ENCODE measurements around the gene PFKP. TPM values are rescaled to one million over a fixed set of nuclear protein-coding genes. Genes with fewer than 3 reads are reported as not detected.
A peak's percentile ranks its signal among the peaks of the same experiment; 100 is the strongest.

The PFKP gene
- polyA plus RNA-seq, 5 donors, result 6.3 to 10.6 (median 9.3) TPM

DNA sequence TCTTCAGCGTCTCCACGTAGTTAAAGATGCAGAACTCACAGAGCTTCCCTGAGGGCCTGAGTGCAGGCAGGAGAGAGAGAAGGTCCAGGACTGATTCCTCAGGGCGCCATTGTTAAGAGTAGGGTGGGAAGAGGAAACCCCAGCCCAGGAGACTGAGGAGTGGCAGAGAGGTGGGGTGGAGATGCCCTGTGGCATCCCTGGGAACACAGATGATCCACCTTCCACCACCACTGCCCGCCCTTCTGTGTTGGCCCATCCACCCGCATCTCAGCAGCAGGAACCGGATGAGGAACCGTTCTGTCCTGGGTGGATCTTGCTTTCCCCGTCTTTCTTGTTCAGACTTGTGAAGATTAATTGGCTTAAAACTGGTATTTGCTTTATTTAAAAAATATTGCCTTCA, 48.3 kb downstream of the PFKP start:
- no peak for DNase-seq

DNA sequence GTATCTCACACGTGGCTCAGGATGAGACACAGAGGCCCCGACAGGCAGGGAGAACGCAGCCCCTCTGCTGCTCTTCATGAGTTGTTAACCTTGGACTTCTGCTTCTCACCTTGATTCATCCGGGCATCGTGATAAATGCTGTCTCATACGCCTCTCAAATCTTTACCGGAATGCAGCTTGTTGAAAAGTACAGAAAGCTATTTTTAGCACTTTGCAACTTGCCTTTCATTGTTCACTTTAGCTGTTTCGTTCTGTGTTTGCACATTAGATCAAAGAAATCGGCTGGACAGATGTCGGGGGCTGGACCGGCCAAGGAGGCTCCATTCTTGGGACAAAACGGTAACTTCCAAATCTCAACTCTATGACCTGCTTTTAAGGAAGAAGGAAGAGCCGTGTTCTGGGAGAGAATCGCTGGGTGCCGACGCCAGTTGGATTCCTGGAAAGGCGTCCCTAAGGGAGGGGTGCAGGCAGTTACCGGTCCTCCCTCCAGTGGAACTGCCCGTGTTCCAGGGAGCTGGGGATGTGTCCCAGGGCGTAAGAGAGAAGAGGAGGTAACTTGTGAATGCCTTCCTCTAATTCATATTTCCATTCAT, 49.3 kb downstream of the PFKP start:
- DNase-seq, result no peak

DNA sequence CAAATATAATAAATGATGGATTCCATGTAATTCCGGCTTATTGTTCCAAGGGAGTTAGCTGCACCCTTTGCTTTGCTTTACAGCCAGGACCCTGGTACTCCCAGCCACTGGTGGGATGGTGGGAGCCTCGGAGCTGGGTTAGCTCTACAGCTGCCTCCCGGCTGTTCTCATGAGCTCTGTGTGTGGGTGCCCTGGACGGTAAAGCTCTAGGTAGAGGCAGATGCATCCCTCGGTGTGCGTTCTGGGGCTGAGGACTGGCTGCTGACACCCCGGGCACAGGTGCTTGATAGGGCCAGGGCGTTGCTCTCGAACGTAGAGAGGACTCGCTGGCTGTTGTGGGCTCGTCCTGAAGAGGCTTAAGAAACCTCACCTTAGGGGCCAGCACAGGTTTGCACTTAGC, 50.1 kb downstream of the PFKP start:
- no peak for DNase-seq

DNA sequence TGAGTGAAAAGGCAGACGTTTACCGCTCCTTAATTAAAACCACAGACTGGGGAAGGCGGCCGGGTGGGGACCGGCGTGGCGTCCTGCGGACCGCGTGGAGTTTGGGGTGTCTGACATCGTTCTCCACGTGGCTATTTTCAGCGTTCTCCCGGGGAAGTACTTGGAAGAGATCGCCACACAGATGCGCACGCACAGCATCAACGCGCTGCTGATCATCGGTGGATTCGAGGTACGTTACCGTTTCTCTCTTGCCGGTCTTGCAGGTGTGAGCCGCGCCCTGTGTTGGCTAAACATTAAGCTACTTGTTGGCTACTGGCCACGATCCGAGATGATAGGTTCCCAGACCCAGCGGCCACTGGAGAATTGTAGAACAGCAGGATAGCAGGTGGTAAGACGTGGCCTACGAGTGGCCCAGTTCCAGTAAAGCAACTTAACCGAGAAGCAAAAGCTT, 51.3 kb downstream of the PFKP start:
- no peak for DNase-seq

DNA sequence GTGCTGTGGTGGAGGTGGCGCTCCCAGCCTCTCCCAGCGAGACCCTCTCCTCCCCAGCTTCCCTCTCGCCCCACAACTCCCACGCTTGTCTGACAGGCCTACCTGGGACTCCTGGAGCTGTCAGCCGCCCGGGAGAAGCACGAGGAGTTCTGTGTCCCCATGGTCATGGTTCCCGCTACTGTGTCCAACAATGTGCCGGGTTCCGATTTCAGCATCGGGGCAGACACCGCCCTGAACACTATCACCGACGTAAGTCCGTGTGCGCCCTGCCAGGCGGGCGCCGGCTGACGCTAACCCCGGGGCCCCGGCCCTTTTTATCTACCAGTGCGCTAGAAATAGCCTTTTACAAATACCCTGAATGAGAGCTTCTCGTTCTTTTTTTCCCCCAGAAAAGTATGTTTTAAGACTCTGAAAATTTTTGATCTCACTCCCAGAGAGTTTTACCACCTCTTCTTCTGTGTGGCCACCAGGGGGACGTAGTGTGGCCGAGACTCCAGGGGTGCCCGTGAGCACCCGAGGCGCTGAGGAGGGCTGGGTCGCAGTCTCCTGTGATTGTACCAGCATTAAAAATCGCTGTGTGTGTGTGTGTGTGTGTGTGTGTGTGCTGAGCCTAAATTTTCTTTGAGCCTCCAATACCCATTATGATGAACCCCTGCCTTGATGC, 52.6 kb downstream of the PFKP start:
- DNase-seq, result no peak

DNA sequence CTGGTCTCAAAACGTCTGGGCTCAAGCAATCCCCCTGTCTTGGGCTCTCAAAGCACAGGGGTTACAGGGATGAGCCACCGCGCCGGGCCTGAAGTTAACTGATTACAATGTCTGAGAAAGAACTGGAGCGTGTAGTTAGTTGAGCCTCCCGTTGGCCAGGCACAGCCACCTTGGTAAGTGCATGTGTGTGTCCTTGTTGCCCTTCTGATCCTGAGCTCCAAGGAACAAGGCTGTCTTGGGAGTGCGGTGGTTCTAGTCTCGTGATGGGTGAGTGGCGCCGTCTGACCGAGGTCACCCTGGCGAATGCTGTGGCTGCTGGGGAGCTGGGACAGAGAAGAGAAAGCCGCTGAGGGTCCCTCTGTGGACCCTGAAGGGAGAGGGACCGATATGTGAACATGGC, 54.7 kb downstream of the PFKP start:
- DNase-seq, result no peak

DNA sequence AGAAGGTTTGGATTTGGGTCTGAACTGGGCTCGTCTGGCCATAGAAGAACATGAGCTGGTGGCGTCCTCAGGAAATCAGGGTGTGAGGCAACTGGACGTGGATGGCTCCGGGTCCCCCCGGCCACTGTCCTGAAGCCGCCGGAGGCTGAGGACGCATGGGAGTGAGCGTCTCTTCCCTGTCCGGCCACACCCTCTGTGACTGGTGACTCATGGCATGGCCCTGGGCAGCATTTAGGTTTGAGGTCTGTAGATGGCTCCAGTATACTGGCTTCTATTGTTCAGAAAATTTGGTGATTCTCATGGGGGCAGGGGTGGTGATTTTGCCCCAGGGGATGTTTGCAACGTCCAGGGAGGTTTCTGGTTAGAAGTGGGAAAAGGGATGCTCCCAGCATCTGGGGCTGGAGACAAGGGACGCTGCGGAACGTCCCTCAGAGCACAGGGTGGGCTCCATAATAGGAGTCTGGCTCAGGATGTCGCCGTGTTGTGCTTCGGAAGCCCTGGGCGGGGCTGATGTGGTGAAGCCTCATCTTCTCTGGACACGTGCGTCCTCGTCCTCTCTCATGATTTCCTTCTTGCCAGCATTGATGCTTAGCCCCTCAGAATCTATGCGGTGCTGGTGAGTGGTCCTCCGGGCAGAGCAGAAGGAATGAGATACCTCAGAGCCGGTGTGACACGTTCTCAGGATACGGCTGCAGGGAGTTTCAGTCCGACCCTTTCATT, 55.3 kb downstream of the PFKP start:
- no peak for DNase-seq

DNA sequence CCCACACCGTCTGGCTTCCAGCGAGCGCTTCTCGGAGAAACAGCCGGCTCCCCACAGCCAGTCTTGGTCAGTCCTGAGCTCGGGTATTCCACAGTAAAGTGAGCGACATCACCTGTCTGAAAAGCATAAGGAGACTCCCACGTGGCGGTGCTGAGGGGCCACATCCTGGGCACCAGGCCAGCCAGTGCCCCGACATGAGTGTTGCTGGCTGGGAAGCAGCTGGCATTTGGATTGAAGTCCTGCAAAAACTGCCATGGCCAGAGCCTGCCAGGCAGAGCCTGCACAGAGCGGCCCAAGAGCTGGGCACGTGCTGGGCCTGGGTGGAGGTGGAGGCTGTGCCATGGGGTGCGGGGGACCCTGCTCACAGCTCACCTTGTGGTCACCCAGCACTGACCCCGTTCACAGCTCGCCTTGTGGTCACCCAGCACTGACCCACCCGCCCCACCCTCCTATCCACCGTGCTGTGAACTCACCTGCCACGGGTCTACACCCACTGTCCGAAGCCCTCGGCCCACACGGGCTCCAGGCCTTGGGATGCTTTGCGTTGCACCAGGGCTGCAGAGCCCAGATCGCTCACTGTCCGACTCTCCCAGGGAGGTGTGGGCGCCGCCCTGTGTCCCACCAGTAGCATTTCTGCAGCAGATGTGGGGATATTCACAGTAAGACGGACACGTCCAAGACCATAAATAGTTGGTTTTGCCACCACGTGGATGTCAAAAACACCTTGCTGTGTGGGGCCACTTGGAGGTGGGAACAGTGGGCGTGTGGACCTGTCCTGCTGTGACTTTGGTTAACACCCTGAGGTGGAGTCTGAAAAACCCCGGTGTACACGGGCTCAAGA, 56.4 kb downstream of the PFKP start:
- peak in 1 of 2 donors; percentile 45 for DNase-seq

DNA sequence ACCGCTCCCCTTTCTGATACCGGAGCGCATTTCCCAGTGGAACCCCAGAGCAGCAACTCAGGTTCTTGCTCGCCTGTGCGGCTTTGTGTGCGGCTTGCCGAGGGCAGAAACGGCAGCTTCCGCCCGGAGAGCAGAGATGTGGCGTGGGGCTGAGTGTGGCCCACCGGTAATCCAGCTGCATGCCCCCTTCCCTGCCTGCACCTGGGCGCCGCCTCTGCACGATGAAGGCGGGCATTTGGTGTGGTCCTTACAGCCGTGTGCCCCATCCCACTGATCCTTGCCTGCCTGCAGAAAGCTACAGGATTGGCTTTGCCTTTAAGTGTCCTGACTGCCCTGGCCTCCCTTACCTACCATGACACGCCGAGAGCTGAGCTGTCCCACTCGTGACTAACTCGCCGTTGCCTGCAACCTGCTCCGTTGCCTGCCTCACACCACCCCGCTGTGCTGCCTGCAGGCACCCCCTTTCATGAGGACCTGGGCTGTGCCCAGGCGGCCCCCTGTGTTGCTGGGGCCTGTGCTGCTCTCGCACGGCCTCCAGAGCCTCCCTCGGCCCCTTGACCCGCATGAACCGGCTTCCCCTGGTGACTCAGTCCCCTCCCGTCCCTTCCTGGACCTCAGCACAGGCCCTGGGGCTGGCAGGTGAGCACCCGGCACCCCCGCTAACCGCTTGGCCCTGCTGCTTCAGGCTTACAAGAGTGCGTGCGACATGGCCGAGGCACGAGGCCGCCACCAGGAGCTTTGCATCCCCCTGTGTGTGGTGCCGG, 57.2 kb downstream of the PFKP start:
- DNase-seq, result no peak

DNA sequence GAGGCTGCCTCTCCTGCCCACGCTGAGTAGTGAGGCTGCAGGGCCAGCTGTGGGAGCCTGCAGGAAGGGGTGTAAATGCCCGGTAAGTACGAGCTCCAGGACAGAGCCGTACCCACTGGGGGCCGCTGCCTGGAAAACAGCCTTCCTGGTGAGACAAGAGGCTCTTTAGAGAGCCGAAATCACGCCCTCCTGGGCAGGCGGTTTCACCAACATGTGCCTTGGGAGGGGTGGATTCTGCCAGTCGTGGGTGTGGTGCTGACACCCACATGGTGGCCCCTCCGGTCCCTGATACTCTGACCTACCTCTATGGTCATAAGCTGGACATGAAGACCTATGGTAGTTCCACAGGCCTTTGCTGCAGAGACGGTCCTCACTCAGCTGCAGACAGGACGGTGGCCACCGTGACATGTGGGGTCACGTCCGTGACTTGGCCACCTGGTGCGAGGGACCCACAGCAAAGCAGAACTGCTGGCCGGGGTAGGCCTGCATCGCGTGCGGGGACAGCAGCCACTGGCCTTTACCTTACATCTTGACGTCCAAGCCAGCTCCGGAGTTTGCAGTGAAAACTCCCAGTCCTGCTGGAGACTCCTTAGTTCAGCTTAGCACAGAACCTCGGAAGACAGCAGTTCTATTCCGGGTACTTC, 58.3 kb downstream of the PFKP start:
- DNase-seq, result no peak

DNA sequence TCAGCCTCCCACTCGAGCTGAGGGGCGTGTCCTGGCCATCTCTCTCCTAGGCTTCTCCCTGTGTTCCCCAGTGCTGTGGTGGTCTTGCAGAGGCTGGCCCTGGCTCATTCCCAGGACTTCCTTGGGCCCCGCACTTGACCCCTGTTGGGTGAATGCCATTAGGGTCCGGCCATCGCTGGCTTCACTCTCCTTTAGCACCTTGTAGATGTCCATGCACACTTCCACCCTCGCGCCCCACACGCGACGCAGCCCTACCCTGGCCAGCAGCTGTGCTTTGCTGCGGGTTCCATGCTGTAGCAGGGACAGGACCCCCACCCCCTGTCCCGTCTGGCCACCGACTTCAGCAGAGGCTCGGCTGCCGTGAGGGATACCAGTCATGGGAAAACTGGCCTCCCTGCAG, 58.9 kb downstream of the PFKP start:
- no peak for DNase-seq

DNA sequence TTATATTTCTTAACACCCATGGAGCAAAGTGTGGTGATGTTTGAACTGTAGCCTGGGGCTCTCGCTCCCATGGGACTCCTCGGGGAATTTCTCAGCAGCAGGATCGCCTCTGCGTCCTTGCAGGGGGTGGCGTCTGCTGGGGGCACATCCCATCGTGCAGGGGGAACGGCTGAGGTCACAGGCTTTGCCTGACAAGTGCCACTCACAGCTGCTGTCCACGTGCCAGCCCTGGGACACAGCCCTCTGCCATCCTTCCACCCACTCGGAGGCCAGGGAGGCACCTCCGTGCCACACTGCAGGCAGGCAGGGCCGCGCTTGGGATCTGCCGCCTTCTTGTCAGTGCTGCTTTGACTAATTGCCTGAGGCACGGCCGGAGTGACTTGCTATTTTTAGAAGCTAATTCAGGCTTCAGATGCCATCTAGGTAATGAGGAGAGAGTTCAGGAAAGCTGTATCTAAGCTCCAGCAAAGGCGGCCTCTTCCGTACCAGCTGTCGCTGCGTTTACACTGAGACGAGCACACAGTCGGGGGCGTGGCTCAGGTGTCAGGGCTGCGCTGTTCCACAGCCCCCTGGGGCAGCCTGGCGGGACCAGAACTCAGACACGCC, 59.5 kb downstream of the PFKP start:
- DNase-seq, result no peak

DNA sequence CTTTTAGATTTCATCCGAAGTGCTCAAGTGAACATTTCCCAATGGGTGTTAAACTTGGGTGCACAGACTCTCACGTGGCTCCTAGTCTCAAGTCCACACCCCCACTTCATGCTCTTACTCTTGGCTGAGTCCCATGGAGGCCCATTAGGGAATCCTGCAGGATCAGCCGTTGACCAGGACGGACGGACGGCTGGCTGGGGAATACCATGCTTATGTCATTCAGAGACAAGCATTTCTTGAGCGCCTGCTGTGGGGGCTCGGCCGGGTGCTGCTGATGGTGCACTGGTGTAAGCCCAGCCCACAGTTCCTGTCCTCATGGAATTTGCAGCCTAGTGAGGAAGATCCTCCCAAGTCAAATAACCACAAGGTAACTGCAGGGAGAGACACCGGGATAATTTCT, 60.6 kb downstream of the PFKP start:
- no peak for DNase-seq

DNA sequence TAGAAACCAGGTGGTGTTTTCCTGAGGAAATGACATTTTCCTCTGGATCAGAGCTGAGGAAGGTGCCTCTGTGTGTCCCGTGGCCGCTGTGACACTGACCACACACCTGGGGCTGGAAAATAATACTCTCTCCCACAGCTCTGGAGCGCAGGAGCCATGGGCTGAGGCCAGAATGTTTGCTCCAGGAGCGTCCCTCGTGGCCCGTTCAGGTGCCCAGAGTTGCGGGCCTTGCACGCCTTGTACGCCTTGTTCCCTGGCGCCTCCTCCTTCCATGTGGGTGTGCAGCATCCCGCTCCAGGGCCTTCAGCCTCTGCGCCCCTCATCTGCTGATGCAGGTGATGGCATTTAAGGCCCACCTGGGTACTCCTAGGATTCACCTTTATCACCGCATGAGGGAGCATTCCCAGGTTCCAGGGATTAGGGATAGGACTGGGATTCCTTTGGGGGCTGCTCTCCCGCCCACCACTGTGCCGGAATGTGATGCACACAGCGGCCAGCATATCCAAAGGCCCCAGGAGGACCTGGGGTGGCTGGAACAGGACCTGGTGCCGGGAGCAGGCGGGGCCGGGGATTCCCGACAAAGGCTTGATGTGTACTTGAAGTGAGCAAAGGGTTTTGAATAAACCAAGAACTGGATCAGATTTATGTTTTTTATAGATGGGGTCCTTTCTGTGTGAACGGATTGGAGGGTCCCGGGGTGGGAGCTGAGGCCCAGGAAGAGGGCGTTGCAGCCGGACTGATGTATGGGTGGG, 61.2 kb downstream of the PFKP start:
- no peak for DNase-seq

DNA sequence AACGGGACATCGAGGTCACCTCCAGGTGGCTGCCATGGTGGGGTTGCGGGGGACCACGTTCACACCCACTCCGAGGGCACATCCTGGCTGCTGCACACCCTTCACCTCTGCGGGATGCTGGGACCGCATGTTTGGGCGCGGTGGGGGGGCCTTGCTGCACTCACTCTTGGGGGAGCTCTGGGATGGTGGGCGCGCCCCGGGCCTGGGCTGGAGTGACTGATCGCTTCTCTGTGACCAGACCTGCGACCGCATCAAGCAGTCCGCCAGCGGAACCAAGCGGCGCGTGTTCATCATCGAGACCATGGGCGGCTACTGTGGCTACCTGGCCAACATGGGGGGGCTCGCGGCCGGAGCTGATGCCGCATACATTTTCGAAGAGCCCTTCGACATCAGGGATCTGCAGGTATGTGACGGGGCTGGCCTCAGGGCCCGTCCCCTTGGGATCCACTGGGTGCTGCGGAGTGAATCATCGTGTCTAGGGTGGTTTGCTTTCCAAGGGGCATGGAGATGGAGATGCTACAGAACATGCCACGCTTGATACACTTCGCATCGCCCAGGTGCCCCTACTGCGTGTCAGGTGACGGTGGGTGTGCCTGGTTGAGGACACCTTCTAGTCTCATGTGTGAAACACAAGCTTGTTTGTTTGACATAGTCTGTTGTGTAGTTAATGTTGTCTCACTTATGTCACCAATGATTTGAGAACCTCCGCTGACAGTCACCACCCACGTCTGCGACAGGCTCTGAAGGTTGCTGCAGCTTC, 62.4 kb downstream of the PFKP start:
- DNase-seq, result no peak

DNA sequence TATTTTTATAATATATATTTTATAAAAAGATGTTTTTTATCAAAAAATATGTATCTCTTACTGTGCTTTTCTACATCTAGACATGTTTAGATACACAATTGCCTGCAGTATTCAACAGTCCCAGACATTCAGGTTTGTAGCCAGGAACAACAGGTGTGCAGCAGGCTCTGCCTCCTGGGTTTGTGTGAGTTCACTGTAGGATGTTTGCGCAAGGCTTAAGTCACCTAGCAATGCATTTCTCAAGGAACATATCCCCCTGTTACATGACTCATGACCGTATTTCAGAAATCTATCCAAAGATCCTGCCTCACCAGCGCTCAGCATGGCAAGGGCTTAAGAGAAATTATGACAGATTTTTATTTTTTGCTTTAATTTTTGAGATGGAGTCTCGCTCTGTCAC, 63.8 kb downstream of the PFKP start:
- DNase-seq, result no peak

DNA sequence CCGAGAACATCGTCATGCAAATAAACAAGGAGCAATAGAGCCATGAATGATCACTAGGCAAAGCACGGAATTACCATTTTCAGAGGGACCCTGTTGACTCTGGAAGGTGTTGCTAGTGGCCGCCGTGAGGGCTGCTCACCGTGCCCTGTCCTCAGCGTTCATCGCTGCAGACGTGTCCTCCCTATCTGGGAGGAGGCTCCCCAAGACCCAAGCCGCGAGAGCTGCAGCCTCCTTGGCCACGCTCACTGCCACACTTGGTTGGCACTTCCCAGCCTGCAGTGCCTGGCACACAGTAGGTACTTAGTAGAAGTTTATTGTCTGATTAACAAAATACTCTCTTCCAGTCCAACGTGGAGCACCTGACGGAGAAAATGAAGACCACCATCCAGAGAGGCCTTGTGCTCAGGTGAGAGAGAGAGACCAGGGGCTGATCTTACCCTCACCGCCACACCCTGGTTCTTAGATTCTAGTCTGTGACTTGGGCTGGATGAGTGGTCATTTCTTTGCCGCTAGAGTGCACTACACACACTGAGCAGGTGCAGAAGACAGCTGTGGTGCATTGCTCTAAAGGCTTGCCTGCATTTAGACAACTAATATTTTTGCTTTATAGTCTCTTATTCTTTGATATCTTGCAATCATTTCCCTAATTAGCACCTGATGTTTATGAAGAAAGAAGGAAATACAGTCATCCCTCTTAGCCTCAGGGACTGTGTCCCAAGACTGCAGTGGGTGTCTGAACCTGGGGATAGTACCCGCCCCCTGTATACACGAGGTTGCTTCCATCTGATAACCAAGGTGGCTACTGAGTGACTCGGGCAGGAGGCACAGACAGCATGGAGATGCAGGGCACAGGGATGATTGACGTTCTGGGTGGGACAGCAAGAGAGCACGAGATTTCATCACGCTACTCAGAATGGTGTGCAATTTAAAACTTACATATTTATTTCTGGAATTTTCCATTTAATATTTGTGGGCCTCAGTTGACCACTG, 65.0 kb downstream of the PFKP start:
- DNase-seq, result no peak

DNA sequence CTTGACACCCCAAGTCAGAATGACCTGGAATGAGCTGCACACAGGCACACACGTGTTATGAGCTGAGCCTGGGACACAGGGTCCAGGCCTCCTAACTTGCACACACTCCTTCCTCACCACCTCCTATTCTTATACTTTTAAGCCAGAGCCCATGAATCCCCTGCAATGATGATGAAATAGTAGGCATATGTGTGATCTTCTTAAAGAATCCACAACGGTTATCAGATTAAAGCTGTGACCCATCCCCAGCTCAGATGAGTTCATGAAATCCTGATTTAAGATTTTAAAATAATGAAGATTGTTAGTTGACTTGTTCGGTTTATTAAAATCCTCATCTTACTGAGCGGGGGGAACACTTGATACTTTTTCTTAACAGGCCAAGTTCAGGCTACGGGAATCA, 66.6 kb downstream of the PFKP start:
- no peak for DNase-seq
